GM12873 (cell line): ENCODE measurements around the gene DNAJC27.

Experiments used
- TF ChIP-seq, protein P1 (sequence below): IDR thresholded peaks from 2 replicates; pipeline ENCODE4 v1.5.1; 2012; ENCODE audit warnings: low read depth, mild to moderate bottlenecking, moderate library complexity, low read length, control low read depth; ENCODE audit not compliant: insufficient read depth; ENCODE audit errors: missing control alignments

DNAJC27 gene

DNA sequence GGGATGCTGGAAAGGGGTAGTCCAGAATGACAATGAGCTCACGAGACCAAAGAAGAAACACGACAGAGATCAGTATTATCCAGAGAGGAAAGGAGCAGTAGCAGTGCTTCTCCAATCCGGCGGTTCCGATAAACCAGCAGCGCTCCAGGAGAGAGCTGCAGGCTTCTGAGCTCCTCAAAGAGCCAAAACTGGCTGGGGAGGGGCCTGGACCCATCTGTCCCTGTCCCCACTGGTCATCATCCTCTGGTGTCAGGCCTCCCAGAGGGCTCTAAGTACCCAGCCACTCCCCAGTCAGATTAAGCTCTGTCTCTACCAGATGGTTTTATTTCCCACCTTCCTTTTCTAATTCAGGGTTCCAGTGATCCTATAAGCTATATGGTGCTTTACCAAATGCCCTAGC, 23.2 kb downstream of the DNAJC27 start:
- TF ChIP-seq, protein P1, sequence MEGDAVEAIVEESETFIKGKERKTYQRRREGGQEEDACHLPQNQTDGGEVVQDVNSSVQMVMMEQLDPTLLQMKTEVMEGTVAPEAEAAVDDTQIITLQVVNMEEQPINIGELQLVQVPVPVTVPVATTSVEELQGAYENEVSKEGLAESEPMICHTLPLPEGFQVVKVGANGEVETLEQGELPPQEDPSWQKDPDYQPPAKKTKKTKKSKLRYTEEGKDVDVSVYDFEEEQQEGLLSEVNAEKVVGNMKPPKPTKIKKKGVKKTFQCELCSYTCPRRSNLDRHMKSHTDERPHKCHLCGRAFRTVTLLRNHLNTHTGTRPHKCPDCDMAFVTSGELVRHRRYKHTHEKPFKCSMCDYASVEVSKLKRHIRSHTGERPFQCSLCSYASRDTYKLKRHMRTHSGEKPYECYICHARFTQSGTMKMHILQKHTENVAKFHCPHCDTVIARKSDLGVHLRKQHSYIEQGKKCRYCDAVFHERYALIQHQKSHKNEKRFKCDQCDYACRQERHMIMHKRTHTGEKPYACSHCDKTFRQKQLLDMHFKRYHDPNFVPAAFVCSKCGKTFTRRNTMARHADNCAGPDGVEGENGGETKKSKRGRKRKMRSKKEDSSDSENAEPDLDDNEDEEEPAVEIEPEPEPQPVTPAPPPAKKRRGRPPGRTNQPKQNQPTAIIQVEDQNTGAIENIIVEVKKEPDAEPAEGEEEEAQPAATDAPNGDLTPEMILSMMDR, result no peak

DNA sequence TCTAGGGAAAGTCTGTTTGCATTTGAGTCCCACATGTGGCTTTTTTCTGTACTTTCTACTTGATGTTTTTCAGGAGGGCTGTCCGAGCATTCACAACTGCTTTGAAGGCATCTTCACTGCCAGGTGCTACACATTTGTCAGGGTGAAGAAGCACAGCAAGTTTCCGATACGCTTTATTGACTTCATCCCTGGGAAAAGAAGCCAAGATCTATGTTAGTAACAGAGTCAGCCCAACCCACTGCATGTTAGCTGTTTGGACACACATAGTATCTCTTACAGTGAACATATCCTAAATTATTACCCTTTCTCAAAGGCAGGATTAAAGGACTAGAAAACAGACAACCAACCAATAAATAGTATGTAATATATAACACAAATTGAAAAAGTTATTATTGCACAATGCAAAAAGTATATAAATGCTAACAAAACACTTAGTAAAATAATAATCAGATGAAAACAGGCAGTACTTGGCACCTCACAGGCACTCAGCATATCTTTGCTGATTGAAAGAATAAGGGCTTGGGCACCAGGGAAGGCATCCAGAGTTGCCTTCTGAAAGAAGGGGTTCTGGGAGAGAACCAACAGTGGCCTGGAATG, 24.1 kb downstream of the DNAJC27 start:
- TF ChIP-seq, protein P1, result no peak

DNA sequence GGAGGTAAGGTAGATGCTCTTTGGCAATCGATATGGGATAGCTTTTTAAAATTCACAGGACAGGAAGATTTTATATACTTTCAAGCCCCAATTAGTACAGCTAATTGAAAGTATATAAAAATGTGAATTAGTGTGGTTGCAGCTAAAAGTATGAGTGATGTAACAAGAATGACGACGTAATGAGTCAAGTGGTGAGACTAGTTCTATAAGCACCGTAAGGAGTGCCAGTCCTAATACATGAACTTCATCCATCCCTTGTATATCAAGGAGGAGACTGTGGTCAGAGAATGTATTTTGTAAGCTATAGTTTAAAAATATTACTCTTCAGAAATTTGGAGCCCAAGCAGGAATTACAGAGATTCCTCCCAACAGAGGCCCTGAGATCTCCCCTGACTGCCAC, 25.8 kb downstream of the DNAJC27 start:
- TF ChIP-seq, protein P1, result no peak

DNA sequence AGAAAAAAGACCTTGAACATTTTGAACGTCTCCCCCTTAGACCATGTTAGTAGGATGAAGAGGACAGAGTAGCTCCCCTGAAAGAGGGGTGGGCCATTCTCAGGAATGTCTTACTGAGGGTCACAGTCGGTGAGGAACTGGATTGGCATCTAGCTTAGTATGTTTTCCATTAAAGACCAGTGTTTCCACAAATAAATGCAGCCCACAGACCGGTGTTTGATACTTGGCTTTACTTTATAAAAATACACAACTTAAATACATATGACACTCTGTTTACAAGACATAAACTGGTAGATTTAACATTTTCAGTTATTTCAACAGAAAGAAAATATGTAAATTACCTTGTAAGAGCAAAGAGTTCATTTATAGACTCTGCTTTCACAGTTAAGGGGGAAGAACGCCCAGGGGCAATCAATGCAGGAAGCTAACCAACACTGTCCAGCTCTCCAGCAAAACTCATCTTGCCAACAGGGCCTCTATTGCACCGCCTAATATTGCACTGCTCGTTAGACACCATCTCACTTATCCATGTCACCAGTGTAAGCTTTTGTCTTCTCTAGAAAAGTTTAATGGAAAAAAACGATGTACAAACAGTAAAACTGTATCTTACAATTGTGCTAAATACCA, 28.2 kb downstream of the DNAJC27 start:
- TF ChIP-seq, protein P1, result no peak

DNA sequence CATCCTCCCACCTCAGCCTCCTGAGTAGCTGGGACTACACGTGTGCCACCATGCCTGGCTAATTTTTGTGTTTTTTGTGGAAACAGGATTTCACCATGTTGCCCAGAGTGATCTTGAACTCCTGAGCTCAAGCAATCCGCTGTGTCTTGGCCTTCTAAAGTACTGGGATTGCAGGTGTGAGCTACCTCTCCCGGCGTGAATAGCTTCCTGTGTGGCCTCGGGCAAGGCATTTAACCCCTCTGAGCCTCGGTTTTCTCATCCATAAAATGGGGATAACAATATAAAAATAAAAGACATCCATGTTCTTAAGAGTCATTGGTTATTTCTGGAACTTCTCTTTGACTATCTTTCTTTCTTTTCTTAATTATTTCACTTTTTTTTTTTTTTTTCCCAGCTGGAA, 32.4 kb downstream of the DNAJC27 start:
- TF ChIP-seq, protein P1, result no peak

DNA sequence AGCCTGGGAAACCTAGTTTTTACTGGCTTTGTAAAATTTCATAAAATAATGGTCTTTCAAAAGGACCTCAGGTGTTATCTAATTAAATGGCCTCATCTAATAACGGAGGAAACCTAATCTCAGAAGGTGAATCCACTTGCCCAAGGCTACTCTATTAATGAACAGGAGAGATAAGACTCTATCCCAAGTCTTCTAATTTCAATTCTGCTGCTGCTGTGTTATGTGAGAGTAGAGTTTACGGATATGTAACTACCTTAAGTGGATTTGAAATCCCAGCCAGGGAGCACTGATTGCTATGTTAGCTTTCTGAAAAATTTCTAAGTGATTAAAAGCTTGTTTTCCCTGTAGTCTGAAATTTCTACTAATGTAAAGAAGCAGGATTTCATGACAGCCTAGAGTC, 34.5 kb downstream of the DNAJC27 start:
- TF ChIP-seq, protein P1, result no peak

DNA sequence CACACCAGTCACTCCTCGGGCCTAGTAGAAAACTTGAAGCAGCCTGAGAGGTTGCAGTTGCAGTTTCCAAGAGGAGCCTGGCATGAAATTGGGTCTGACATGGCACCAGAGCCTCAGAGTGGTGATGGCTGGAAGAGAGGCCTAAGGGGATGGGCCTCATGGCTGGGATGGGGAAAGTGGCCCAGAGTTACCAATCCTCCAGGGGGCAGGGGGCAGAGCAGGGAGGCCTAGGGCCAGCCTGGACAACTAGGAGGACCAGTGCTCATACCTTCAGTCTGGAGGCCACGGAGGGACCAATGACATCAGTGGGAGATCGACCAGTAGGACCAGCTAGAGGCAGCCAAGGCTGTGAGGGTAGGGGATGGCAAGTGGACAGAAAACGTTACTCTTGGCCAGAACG, 36.6 kb downstream of the DNAJC27 start:
- TF ChIP-seq, protein P1, result no peak
